Stimulated activated CD4-positive, alpha-beta T cell treated with anti-CD3 and anti-CD28 coated beads, Interleukin-15, amount 100 ng/mL, for 1 hour (primary cell): ENCODE results near the gene AMMECR1.

Experiments
- DNase-seq, 2 donors: peaks; one replicate each; pipeline ENCODE4 v3.0.0-alpha.2; 2020; ENCODE audit warnings: low read depth in 1 of 2, low spot score in 1 of 2

Gene AMMECR1

GRCh38 chrX:110311437-110312230 lies 6.3 kb downstream of the AMMECR1 start:
- no peak for DNase-seq

GRCh38 chrX:110310896-110311295 lies 7.0 kb downstream of the AMMECR1 start:
- DNase-seq = no peak

GRCh38 chrX:110310000-110310790 lies 7.7 kb downstream of the AMMECR1 start:
- no peak for DNase-seq

- DNase-seq = no peak
Observed at GRCh38 chrX:110308220-110308619, 9.7 kb downstream of the AMMECR1 start.

GRCh38 chrX:110304884-110305283 lies 13.0 kb downstream of the AMMECR1 start:
- DNase-seq = no peak

GRCh38 chrX:110304371-110304770 lies 13.5 kb downstream of the AMMECR1 start:
- DNase-seq = no peak

GRCh38 chrX:110302975-110303374 lies 14.9 kb downstream of the AMMECR1 start:
- no peak for DNase-seq

- no peak for DNase-seq
Observed at GRCh38 chrX:110301194-110301593, 16.7 kb downstream of the AMMECR1 start.

- DNase-seq = no peak
Observed at GRCh38 chrX:110294087-110294486, 23.8 kb downstream of the AMMECR1 start.

- no peak for DNase-seq
Observed at GRCh38 chrX:110293658-110294057, 24.2 kb downstream of the AMMECR1 start.

GRCh38 chrX:110287605-110288004 lies 30.3 kb downstream of the AMMECR1 start:
- no peak for DNase-seq

- no peak for DNase-seq
Observed at GRCh38 chrX:110286106-110286505, 31.8 kb downstream of the AMMECR1 start.

- no peak for DNase-seq
Observed at GRCh38 chrX:110284159-110284558, 33.7 kb downstream of the AMMECR1 start.

- DNase-seq = no peak
Observed at GRCh38 chrX:110282922-110283321, 35.0 kb downstream of the AMMECR1 start.

- DNase-seq = no peak
Observed at GRCh38 chrX:110281377-110281776, 36.5 kb downstream of the AMMECR1 start.

- DNase-seq = no peak
Observed at GRCh38 chrX:110280954-110281353, 36.9 kb downstream of the AMMECR1 start.

GRCh38 chrX:110277609-110278008 lies 40.3 kb downstream of the AMMECR1 start:
- DNase-seq = no peak

- no peak for DNase-seq
Observed at GRCh38 chrX:110276778-110277177, 41.1 kb downstream of the AMMECR1 start.

- DNase-seq = no peak
Observed at GRCh38 chrX:110268886-110269285, 49.0 kb downstream of the AMMECR1 start.

GRCh38 chrX:110268395-110268794 lies 49.5 kb downstream of the AMMECR1 start:
- DNase-seq = no peak

GRCh38 chrX:110267874-110268273 lies 50.0 kb downstream of the AMMECR1 start:
- DNase-seq = no peak

GRCh38 chrX:110265661-110266060 lies 52.2 kb downstream of the AMMECR1 start:
- no peak for DNase-seq
